ENCODE measurements around the gene DHX38. TPM values are rescaled to one million over a fixed set of nuclear protein-coding genes. Genes with fewer than 3 reads are reported as not detected.

Gene DHX38
- total and polyA plus RNA-seq, 2 of the 13 experiments (the other 11 are each of a cell fraction or from before 2014, with no cell fraction given) = 54.4 to 85.9 TPM

GRCh38 chr16:72072514-72073342 lies 20.9 kb upstream of the DHX38 start (continued):
- TF ChIP-seq MAFG (CRISPR knock-in tag; IDR thresholded peaks at IDR 0.05) (no peak), ZNF326 (CRISPR knock-in tag; IDR thresholded peaks at IDR 0.05; ENCODE audit: borderline replicate concordance) (no peak), PPARG (CRISPR knock-in tag; conservative IDR thresholded peaks at IDR 0.05) (no peak), HHEX (CRISPR knock-in tag; IDR thresholded peaks at IDR 0.05) (no peak), BORCS8-MEF2B (CRISPR knock-in tag; IDR thresholded peaks at IDR 0.05) (no peak), ZBTB1 (CRISPR knock-in tag; IDR thresholded peaks at IDR 0.05; ENCODE audit: borderline replicate concordance) (no peak), PHF21A (CRISPR knock-in tag; IDR thresholded peaks at IDR 0.05) (peak; percentile 96), LBX2 (CRISPR knock-in tag; IDR thresholded peaks at IDR 0.05; ENCODE audit: borderline replicate concordance) (no peak), ZNF264 (CRISPR knock-in tag; IDR thresholded peaks at IDR 0.05) (peak; percentile 81), SNRNP70 (IDR thresholded peaks at IDR 0.05; ENCODE audit: low read depth, low read length) (no peak), NCOR1 (IDR thresholded peaks at IDR 0.05; ENCODE audit: borderline replicate concordance, low read length) (peak; percentile 64; the same call in 1 of the 2 replicates), ZSCAN9 (CRISPR knock-in tag; IDR thresholded peaks at IDR 0.05; ENCODE audit: borderline replicate concordance) (0 out of 2 replicates have a peak, but pooled peaks have one; percentile 35), ELF3 (CRISPR knock-in tag; IDR thresholded peaks at IDR 0.05) (peak; percentile 81), ATM (IDR thresholded peaks at IDR 0.05; ENCODE audit: borderline replicate concordance) (no peak), YEATS2 (CRISPR knock-in tag; IDR thresholded peaks at IDR 0.05; ENCODE audit: borderline replicate concordance) (peak; percentile 66), ESRRA (CRISPR knock-in tag; IDR thresholded peaks at IDR 0.05; ENCODE audit: low read depth) (no peak; the same call in 1 of the 2 replicates), IRF1 (CRISPR knock-in tag; IDR thresholded peaks at IDR 0.05; ENCODE audit: low read depth) (no peak), EZH2 (conservative IDR thresholded peaks at IDR 0.05; ENCODE audit: low read depth, low read length) (no peak), FLYWCH1 (CRISPR knock-in tag; IDR thresholded peaks at IDR 0.05) (no peak), ZEB1 (IDR thresholded peaks at IDR 0.05; ENCODE audit: insufficient replicate concordance, low read depth) (no peak), CEBPG (CRISPR knock-in tag; IDR thresholded peaks at IDR 0.05) (no peak; the same call in 1 of the 2 replicates), ZNF367 (CRISPR knock-in tag; IDR thresholded peaks at IDR 0.05; ENCODE audit: borderline replicate concordance) (no peak; the same call in 1 of the 2 replicates), PITX1 (CRISPR knock-in tag; IDR thresholded peaks at IDR 0.05) (no peak)
- TF ChIP-seq, protein P1, sequence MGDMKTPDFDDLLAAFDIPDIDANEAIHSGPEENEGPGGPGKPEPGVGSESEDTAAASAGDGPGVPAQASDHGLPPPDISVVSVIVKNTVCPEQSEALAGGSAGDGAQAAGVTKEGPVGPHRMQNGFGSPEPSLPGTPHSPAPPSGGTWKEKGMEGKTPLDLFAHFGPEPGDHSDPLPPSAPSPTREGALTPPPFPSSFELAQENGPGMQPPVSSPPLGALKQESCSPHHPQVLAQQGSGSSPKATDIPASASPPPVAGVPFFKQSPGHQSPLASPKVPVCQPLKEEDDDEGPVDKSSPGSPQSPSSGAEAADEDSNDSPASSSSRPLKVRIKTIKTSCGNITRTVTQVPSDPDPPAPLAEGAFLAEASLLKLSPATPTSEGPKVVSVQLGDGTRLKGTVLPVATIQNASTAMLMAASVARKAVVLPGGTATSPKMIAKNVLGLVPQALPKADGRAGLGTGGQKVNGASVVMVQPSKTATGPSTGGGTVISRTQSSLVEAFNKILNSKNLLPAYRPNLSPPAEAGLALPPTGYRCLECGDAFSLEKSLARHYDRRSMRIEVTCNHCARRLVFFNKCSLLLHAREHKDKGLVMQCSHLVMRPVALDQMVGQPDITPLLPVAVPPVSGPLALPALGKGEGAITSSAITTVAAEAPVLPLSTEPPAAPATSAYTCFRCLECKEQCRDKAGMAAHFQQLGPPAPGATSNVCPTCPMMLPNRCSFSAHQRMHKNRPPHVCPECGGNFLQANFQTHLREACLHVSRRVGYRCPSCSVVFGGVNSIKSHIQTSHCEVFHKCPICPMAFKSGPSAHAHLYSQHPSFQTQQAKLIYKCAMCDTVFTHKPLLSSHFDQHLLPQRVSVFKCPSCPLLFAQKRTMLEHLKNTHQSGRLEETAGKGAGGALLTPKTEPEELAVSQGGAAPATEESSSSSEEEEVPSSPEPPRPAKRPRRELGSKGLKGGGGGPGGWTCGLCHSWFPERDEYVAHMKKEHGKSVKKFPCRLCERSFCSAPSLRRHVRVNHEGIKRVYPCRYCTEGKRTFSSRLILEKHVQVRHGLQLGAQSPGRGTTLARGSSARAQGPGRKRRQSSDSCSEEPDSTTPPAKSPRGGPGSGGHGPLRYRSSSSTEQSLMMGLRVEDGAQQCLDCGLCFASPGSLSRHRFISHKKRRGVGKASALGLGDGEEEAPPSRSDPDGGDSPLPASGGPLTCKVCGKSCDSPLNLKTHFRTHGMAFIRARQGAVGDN (CRISPR knock-in tag; IDR thresholded peaks at IDR 0.05) = no peak
- TF ChIP-seq, protein P2, sequence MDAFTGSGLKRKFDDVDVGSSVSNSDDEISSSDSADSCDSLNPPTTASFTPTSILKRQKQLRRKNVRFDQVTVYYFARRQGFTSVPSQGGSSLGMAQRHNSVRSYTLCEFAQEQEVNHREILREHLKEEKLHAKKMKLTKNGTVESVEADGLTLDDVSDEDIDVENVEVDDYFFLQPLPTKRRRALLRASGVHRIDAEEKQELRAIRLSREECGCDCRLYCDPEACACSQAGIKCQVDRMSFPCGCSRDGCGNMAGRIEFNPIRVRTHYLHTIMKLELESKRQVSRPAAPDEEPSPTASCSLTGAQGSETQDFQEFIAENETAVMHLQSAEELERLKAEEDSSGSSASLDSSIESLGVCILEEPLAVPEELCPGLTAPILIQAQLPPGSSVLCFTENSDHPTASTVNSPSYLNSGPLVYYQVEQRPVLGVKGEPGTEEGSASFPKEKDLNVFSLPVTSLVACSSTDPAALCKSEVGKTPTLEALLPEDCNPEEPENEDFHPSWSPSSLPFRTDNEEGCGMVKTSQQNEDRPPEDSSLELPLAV (CRISPR knock-in tag; conservative IDR thresholded peaks at IDR 0.05; ENCODE audit: low read depth) = no peak
